B cell (primary cell): ENCODE results near the gene AICDA. TPM values are rescaled to one million over a fixed set of nuclear protein-coding genes. Genes with fewer than 3 reads are reported as not detected.

Source experiments
- ATAC-seq: fragments of 200-7000 bp; cut with Tn5 transposase; one replicate; pipeline ENCODE4 v1.10.0; 2021; ENCODE audit warnings: low read depth, mild to moderate bottlenecking, moderate number of reproducible peaks, moderate library complexity
- CTCF ChIA-PET: fragments of 350-600 bp; sonication (Branson Sonifier 250); formaldehyde crosslinking; loops from one replicate; lab custom pipeline; 2021; ENCODE audit warnings: antibody characterized with exemption, inconsistent platforms; lab: Charles Lee
- POLR2A ChIA-PET: fragments of 350-600 bp; sonication (Branson Sonifier 250); formaldehyde crosslinking; loops from one replicate; lab custom pipeline; 2021; ENCODE audit warnings: antibody characterized with exemption; lab: Charles Lee
- DNase-seq: peaks from one replicate; pipeline ENCODE4 v3.0.0; 2013
- H2AFZ ChIP-seq: 2 replicates; pipeline ENCODE4 v1.6.1; 2012; ENCODE audit warnings: mild to moderate bottlenecking, low read depth, low read length; ENCODE audit not compliant: insufficient read depth, poor library complexity, severe bottlenecking
- H3K27ac ChIP-seq, 2 donors: 1 replicate in 1 of 2; 2 replicates in 1 of 2; pipeline ENCODE4 v1.5.1; 2012 to 2013; ENCODE audit warnings: low read length in 2 of 2, mild to moderate bottlenecking in 2 of 2, moderate library complexity in 1 of 2
- H3K27me3 ChIP-seq, 4 experiments: fragments of 200-600 bp in 1 of 4; sonication (generic) in 1 of 4; replicated peaks in 1 of 4; 1 replicate in 2 of 4; 2 replicates in 2 of 4; pipeline versions ENCODE4 v1.6.1 to v1.7.0; 2013 to 2016; ENCODE audit warnings: low read length in 3 of 4, mild to moderate bottlenecking in 2 of 4, mixed read lengths in 1 of 4, moderate library complexity in 1 of 4; ENCODE audit not compliant: insufficient read depth in 4 of 4, control insufficient read depth in 3 of 4; ENCODE audit errors: control extremely low read depth in 1 of 4
- H3K36me3 ChIP-seq, 2 experiments: replicated peaks in 1 of 2; 1 replicate in 1 of 2; 2 replicates in 1 of 2; pipeline versions ENCODE4 v1.6.1 to v1.7.1; 2013; ENCODE audit warnings: low read length in 1 of 2; ENCODE audit not compliant: insufficient read depth in 2 of 2, control insufficient read depth in 1 of 2; ENCODE audit errors: control extremely low read depth in 1 of 2, extremely low read depth in 1 of 2
- H3K4me1 ChIP-seq, 2 donors: fragments of 200-600 bp in 1 of 2; sonication (generic) in 1 of 2; 1 replicate in 1 of 2; 2 replicates in 1 of 2; pipeline versions ENCODE4 v1.5.1 to v1.6.1; 2013 to 2017; ENCODE audit warnings: low read length in 2 of 2; ENCODE audit not compliant: control insufficient read depth in 2 of 2, insufficient read depth in 2 of 2
- H3K4me2 ChIP-seq: replicated peaks from 2 replicates; pipeline ENCODE3; 2012; ENCODE audit warnings: mild to moderate bottlenecking, low read depth, low read length; ENCODE audit not compliant: poor library complexity, severe bottlenecking
- H3K4me3 ChIP-seq, 5 experiments: fragments of 200-600 bp in 1 of 5; sonication (generic) in 1 of 5; 1 replicate in 3 of 5; 2 replicates in 2 of 5; pipeline versions ENCODE4 v1.5.1 to v1.7.0; 2011 to 2016; ENCODE audit warnings: low read length in 4 of 5, mild to moderate bottlenecking in 4 of 5, low read depth in 2 of 5, control low read depth in 1 of 5, moderate library complexity in 1 of 5; ENCODE audit not compliant: insufficient read depth in 1 of 5; ENCODE audit errors: control extremely low read depth in 1 of 5, extremely low read depth in 1 of 5
- H3K79me2 ChIP-seq: fragments of 200-600 bp; sonication (generic); one replicate; pipeline ENCODE4 v1.6.0; 2016; ENCODE audit warnings: low read length; ENCODE audit not compliant: control insufficient read depth, insufficient read depth
- H3K9ac ChIP-seq: fragments of 200-600 bp; sonication (generic); 2 replicates; pipeline ENCODE4 v1.6.1; 2017; ENCODE audit warnings: mild to moderate bottlenecking, low read length, moderate library complexity
- H3K9me3 ChIP-seq, 3 donors: one replicate each; pipeline versions ENCODE4 v1.6.1 to v1.7.1; 2013; ENCODE audit warnings: low read length in 2 of 3; ENCODE audit not compliant: control insufficient read depth in 2 of 3, insufficient read depth in 1 of 3; ENCODE audit errors: control extremely low read depth in 1 of 3
- H4K20me1 ChIP-seq: 2 replicates; pipeline ENCODE4 v1.6.0; 2012; ENCODE audit warnings: mild to moderate bottlenecking, low read length; ENCODE audit not compliant: insufficient read depth, control insufficient read depth, poor library complexity, severe bottlenecking
- H3K27ac Mint-ChIP-seq: one replicate; pipeline ENCODE4 v1.8.0; 2021; ENCODE audit warnings: mixed read lengths
- H3K27me3 Mint-ChIP-seq: one replicate; pipeline ENCODE4 v1.8.0; 2021; ENCODE audit warnings: mixed read lengths
- H3K4me1 Mint-ChIP-seq: one replicate; pipeline ENCODE4 v1.8.0; 2021; ENCODE audit warnings: mixed read lengths
- H3K4me3 Mint-ChIP-seq: one replicate; pipeline ENCODE4 v1.8.0; 2021; ENCODE audit warnings: mixed read lengths
- H3K9me3 Mint-ChIP-seq: one replicate; pipeline ENCODE4 v1.8.0; 2022; ENCODE audit warnings: mixed read lengths; ENCODE audit not compliant: insufficient read depth
- EZH2 ChIP-seq: IDR thresholded peaks from 2 replicates; pipeline ENCODE4 v1.6.1; 2012; ENCODE audit warnings: borderline replicate concordance, low read depth, mild to moderate bottlenecking, moderate library complexity, low read length; ENCODE audit not compliant: insufficient read depth, poor library complexity, severe bottlenecking
- WGBS: methylation state at CpG from one replicate; pipeline ENCODE4 v1.1.5; 2013; ENCODE audit warnings: missing lambda C conversion rate; ENCODE audit not compliant: insufficient coverage; 5-methylcytosine and 5-hydroxymethylcytosine counted together
- intact Hi-C: fragments of 100-400 bp; cut with micrococcal nuclease; formaldehyde crosslinking; loops from one replicate; pipeline ENCODE4 v1.10.0; 2022
- polyA plus RNA-seq: library from polyadenylated mRNA; depleted of rRNA; stranded (reverse); fragments of >200 nt; gene quantifications from 2 replicates; pipeline ENCODE4 v1.2.3, GENCODE V29; 2012
- total RNA-seq, 2 donors: library from RNA; stranded (reverse); fragments of 120-200 nt in 1 of 2; gene quantifications; 1 replicate in 1 of 2; 2 replicates in 1 of 2; pipeline versions ENCODE4 v1.2.3 to v1.2.4, GENCODE V29; 2013 to 2022
- TF ChIP-seq, protein P1 (sequence below): fragments of 200-600 bp; IDR thresholded peaks from one replicate; pipeline ENCODE4 v1.8.0; 2022; ENCODE audit warnings: antibody characterized with exemption, mild to moderate bottlenecking

AICDA gene
- total and polyA plus RNA-seq, 2 donors (not counting 1 experiment from before 2014, with no cell fraction given) = 0.94 to 1.0 TPM

DNA sequence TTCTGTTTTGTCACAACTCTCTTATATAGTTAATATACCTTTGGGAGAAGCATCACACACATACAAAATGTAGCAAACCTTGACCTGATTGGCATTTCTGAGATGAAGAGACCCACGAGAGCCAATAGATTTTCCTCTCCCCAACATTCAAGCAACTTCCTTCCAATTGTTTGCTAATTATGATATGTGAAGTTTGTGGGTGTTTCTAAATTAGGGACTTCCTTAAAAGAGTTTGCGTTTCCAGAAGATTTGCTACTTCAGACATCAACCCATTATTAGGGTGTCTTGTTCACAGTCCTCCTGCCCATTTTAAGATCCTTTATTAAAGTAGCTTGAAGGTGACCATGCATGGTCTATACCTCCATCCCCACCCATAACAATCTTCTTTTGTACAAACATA is 9.4 kb downstream of the AICDA start:
- Mint-ChIP-seq H3K9me3 (no peaks in the 10 kb centered on the region), H3K4me3 (no peak overlapping the region), H3K4me1 (peaks cover 6% of the 10 kb centered on the region), H3K27ac (no peak overlapping the region), H3K27me3 (peaks cover 4% of the 10 kb centered on the region)
- ATAC-seq (no peak), DNase-seq (no peak)
- intact Hi-C loops = no loop called here
- POLR2A ChIA-PET = no interaction called here
- Histone ChIP-seq H4K20me1 (no peaks in the 10 kb centered on the region), H3K27me3 (no peaks in the 10 kb centered on the region), H2AFZ (no peak overlapping the region), H3K4me2 (no peak overlapping the region), H3K36me3 (no peaks in the 10 kb centered on the region), H3K9ac (no peak overlapping the region), H3K79me2 (no peaks in the 10 kb centered on the region), H3K4me3 (no peak overlapping the region), H3K9me3 (no peaks in the 10 kb centered on the region), H3K27ac (no peak overlapping the region), H3K4me1 (no peaks in the 10 kb centered on the region)
- no CpG with 5 or more reads among the region's 2 CpGs for WGBS
- TF ChIP-seq, protein P1, sequence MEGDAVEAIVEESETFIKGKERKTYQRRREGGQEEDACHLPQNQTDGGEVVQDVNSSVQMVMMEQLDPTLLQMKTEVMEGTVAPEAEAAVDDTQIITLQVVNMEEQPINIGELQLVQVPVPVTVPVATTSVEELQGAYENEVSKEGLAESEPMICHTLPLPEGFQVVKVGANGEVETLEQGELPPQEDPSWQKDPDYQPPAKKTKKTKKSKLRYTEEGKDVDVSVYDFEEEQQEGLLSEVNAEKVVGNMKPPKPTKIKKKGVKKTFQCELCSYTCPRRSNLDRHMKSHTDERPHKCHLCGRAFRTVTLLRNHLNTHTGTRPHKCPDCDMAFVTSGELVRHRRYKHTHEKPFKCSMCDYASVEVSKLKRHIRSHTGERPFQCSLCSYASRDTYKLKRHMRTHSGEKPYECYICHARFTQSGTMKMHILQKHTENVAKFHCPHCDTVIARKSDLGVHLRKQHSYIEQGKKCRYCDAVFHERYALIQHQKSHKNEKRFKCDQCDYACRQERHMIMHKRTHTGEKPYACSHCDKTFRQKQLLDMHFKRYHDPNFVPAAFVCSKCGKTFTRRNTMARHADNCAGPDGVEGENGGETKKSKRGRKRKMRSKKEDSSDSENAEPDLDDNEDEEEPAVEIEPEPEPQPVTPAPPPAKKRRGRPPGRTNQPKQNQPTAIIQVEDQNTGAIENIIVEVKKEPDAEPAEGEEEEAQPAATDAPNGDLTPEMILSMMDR = no peak
- no peak for TF ChIP-seq EZH2
- CTCF ChIA-PET = no interaction called here

DNA sequence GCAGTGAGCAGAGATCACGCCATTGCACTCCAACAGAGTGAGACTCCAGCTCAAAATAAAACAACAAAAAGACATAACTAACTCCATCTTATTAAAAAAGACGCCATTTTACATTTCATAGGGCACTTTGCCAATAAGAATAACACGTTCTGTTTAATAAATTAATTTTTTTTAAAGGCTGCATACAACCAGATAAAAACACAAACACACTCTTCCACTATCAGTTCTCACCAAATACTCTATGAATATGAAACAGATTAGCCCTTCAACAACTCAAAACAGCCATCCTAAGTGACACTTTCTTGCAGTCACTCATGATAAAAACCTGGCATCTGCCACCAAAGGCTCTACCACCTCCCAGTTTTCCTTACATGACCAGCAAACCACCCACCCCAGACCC is 16.1 kb downstream of the AICDA start:
- no peak for TF ChIP-seq EZH2
- no peaks in the 10 kb centered on the region for H3K9me3 Mint-ChIP-seq
- intact Hi-C loops = no loop called here
- no peak overlapping the region for H3K27ac Mint-ChIP-seq
- Histone ChIP-seq H3K79me2 (no peaks in the 10 kb centered on the region), H3K27me3 (no peaks in the 10 kb centered on the region), H3K9me3 (no peaks in the 10 kb centered on the region), H3K36me3 (no peaks in the 10 kb centered on the region), H2AFZ (no peak overlapping the region), H3K4me1 (no peaks in the 10 kb centered on the region), H3K4me3 (no peak overlapping the region), H3K4me2 (no peak overlapping the region), H4K20me1 (no peaks in the 10 kb centered on the region), H3K27ac (no peak overlapping the region), H3K9ac (no peak overlapping the region)
- POLR2A ChIA-PET = no interaction called here
- H3K4me1 Mint-ChIP-seq = no peaks in the 10 kb centered on the region
- no peak overlapping the region for H3K4me3 Mint-ChIP-seq
- ATAC-seq (no peak), DNase-seq (no peak)
- peaks cover 3% of the 10 kb centered on the region for H3K27me3 Mint-ChIP-seq
- CTCF ChIA-PET = no interaction called here
- WGBS = 100% methylated on average over 1 of the region's 3 CpGs
